OCI-LY3 (cell line): ENCODE results near the gene TPK1.

Experiments
- H2AFZ ChIP-seq: fragments of 200-600, 300-600 bp; shearing (Covaris generic); 2 replicates; pipeline ENCODE4 v1.6.0; 2014; ENCODE audit warnings: antibody characterized with exemption, low read depth, low read length
- H3K27ac ChIP-seq: fragments of 200-600, 300-600 bp; sonication (generic); 2 replicates; pipeline ENCODE4 v1.5.1; 2014; ENCODE audit warnings: mild to moderate bottlenecking, low read length, moderate library complexity, mixed read lengths
- H3K27me3 ChIP-seq: fragments of 200-600, 300-600 bp; sonication (generic); 2 replicates; pipeline ENCODE4 v1.6.1; 2014; ENCODE audit warnings: low read depth, low read length, mixed read lengths
- H3K36me3 ChIP-seq: fragments of 200-600, 300-600 bp; sonication (generic); replicated peaks from 2 replicates; pipeline ENCODE3; 2014; ENCODE audit warnings: low read depth, low read length, mixed read lengths
- H3K4me1 ChIP-seq: fragments of 300-600, 200-600 bp; sonication (generic); 2 replicates; pipeline ENCODE4 v1.6.1; 2014; ENCODE audit warnings: low read length, mixed read lengths
- H3K4me2 ChIP-seq: fragments of 200-600, 300-600 bp; sonication (generic); 2 replicates; pipeline ENCODE4 v1.6.1; 2014; ENCODE audit warnings: low read length, mixed read lengths
- H3K4me3 ChIP-seq: fragments of 300-600, 200-600 bp; sonication (generic); 2 replicates; pipeline ENCODE4 v1.5.1; 2014; ENCODE audit warnings: antibody characterized with exemption, mild to moderate bottlenecking, low read length, moderate library complexity
- H3K79me2 ChIP-seq: fragments of 300-600, 200-600 bp; shearing (Covaris generic); 2 replicates; pipeline ENCODE4 v1.6.1; 2014; ENCODE audit warnings: mild to moderate bottlenecking, low read length, mixed read lengths
- H3K9ac ChIP-seq: fragments of 300-600, 200-600 bp; shearing (Covaris generic); 2 replicates; pipeline ENCODE4 v1.6.0; 2014; ENCODE audit warnings: mild to moderate bottlenecking, low read length, moderate library complexity
- H3K9me3 ChIP-seq: fragments of 200-600, 300-600 bp; shearing (Covaris generic); 2 replicates; pipeline ENCODE4 v1.6.1; 2014; ENCODE audit warnings: low read length, mixed read lengths; ENCODE audit not compliant: insufficient read depth
- H4K20me1 ChIP-seq: fragments of 200-600, 300-600 bp; sonication (generic); 2 replicates; pipeline ENCODE4 v1.6.1; 2016; ENCODE audit warnings: low read length, mixed read lengths; ENCODE audit not compliant: insufficient read depth
- EZH2phosphoT487 ChIP-seq: fragments of 200-600 bp; shearing (Covaris generic); IDR thresholded peaks from 2 replicates; pipeline ENCODE4 v1.6.1; 2018; ENCODE audit warnings: antibody characterized with exemption, mixed run types, low read depth
- TF ChIP-seq, protein P1 (sequence below): fragments of 200-600, 300-600 bp; sonication (generic); IDR thresholded peaks from 2 replicates; pipeline ENCODE4 v1.5.1; 2014; ENCODE audit warnings: antibody characterized with exemption, low read length, low read depth

The TPK1 gene

DNA sequence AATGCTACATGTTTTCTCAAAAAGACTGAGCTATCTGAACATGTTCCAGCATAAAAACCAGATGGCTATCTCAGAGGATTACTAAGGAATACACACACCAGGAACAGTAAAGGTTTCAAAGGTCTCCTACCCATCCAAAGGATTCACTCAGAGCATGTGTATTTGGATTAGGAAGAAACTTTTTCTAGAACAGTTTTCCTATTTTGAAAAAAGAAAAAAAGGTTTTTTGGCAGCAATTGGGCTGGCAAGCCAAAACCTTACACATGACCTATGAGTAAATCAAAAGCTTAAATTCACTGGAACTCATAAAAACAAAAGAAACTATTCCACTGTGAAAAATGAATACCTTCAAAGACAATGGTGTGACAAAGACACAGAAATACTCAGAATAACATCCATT lies 9.6 kb downstream of the TPK1 start:
- H3K27ac ChIP-seq, result no peak overlapping the region
- H3K4me1 ChIP-seq, result peaks cover 51% of the 10 kb centered on the region
- TF ChIP-seq, protein P1, sequence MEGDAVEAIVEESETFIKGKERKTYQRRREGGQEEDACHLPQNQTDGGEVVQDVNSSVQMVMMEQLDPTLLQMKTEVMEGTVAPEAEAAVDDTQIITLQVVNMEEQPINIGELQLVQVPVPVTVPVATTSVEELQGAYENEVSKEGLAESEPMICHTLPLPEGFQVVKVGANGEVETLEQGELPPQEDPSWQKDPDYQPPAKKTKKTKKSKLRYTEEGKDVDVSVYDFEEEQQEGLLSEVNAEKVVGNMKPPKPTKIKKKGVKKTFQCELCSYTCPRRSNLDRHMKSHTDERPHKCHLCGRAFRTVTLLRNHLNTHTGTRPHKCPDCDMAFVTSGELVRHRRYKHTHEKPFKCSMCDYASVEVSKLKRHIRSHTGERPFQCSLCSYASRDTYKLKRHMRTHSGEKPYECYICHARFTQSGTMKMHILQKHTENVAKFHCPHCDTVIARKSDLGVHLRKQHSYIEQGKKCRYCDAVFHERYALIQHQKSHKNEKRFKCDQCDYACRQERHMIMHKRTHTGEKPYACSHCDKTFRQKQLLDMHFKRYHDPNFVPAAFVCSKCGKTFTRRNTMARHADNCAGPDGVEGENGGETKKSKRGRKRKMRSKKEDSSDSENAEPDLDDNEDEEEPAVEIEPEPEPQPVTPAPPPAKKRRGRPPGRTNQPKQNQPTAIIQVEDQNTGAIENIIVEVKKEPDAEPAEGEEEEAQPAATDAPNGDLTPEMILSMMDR, result no peak
- no peak for TF ChIP-seq EZH2phosphoT487
- H3K36me3 ChIP-seq, result no peaks in the 10 kb centered on the region
- H3K27me3 ChIP-seq, result no peaks in the 10 kb centered on the region
- no peak overlapping the region for H3K9ac ChIP-seq
- no peaks in the 10 kb centered on the region for H3K79me2 ChIP-seq
- no peak overlapping the region for H2AFZ ChIP-seq
- no peak overlapping the region for H3K4me2 ChIP-seq
- H3K9me3 ChIP-seq, result no peaks in the 10 kb centered on the region
- no peak overlapping the region for H3K4me3 ChIP-seq
- H4K20me1 ChIP-seq, result no peaks in the 10 kb centered on the region

DNA sequence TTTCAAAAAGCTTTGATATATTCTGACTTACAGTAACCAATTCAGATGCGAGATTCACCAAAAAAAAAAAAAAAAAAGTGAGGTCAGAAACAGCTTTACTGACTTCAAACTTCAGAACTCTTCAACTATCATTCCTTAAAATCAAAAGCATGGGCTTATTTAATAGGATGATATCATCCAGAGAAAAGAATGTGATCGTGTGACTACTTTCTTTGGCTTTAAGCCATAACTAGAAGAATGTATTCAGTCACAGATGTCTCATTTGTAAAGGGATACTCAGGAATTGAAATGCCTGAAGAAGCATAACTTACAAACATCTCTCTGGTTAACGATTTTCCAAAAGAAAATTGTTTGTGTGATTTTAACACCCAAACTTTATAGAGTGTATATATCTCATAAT lies 11.5 kb downstream of the TPK1 start:
- H3K4me2 ChIP-seq, result 0 out of 2 replicates have a peak overlapping the region, but pooled peaks have one; percentile 65
- H3K4me1 ChIP-seq, result peaks cover 58% of the 10 kb centered on the region
- H3K27me3 ChIP-seq, result no peaks in the 10 kb centered on the region
- no peak overlapping the region for H3K27ac ChIP-seq
- H3K79me2 ChIP-seq, result no peaks in the 10 kb centered on the region
- no peak overlapping the region for H3K9ac ChIP-seq
- H2AFZ ChIP-seq, result no peak overlapping the region
- TF ChIP-seq, protein P1, result no peak
- no peak for TF ChIP-seq EZH2phosphoT487
- no peaks in the 10 kb centered on the region for H4K20me1 ChIP-seq
- no peaks in the 10 kb centered on the region for H3K9me3 ChIP-seq
- no peak overlapping the region for H3K4me3 ChIP-seq
- no peaks in the 10 kb centered on the region for H3K36me3 ChIP-seq

DNA sequence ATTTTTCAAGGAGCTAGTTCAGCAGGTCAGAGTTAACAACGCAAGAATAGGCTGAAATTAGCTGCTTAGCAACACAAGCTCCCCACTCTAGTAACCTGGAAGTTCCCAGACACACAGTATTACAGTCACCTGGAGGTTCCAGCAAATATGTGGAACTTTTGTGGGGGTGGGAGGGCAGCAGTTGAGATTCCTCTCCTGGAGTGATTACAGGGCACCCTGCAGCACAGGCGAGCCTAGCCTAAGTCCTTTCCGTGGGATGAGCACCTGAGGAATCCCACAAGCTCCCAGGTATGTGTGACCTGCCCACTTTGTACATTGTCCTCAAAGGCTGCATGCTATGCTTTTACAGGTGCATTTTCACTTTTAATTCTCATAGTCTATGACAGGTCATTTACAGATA lies 13.6 kb downstream of the TPK1 start:
- H3K9ac ChIP-seq, result no peak overlapping the region
- H3K36me3 ChIP-seq, result no peaks in the 10 kb centered on the region
- peaks cover 72% of the 10 kb centered on the region for H3K4me1 ChIP-seq
- TF ChIP-seq, protein P1, result no peak
- no peak for TF ChIP-seq EZH2phosphoT487
- no peak overlapping the region for H3K4me2 ChIP-seq
- H2AFZ ChIP-seq, result no peak overlapping the region
- H3K27ac ChIP-seq, result no peak overlapping the region
- no peaks in the 10 kb centered on the region for H4K20me1 ChIP-seq
- H3K4me3 ChIP-seq, result no peak overlapping the region
- no peaks in the 10 kb centered on the region for H3K79me2 ChIP-seq
- no peaks in the 10 kb centered on the region for H3K27me3 ChIP-seq
- no peaks in the 10 kb centered on the region for H3K9me3 ChIP-seq

DNA sequence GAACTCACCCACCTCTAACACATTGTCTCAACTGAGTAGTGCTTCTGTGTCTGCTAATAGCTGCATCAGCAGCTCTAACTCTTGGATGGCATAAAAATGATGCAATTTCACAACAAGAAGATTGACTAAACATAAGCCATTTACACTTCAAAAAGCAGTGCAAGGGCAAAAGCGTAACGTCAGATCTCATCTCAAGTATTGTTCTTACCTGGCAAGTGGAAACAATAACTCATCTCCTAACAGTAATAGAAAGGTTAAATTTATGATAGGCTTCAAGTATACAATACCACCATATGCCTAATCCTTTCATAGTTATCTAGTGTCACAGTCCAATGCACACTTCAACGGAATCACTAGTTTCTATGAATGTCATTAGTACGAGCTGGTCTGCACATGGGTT lies 14.8 kb downstream of the TPK1 start:
- Histone ChIP-seq H3K36me3 (no peaks in the 10 kb centered on the region), H3K27me3 (no peaks in the 10 kb centered on the region), H3K9me3 (no peaks in the 10 kb centered on the region), H4K20me1 (no peaks in the 10 kb centered on the region), H2AFZ (no peak overlapping the region), H3K4me3 (no peak overlapping the region), H3K4me1 (peaks cover 63% of the 10 kb centered on the region), H3K79me2 (no peaks in the 10 kb centered on the region), H3K4me2 (peak overlapping the region; percentile 31), H3K9ac (no peak overlapping the region), H3K27ac (no peak overlapping the region)
- no peak for TF ChIP-seq EZH2phosphoT487
- TF ChIP-seq, protein P1, result no peak
